DOHH2 (cell line): Measurements from ENCODE around the gene SLC2A9.

ENCODE experiments used
- H3F3A ChIP-seq: fragments of 200-600 bp; sonication (generic), shearing (Covaris generic); 2 replicates; pipeline ENCODE4 v1.6.0; 2016; ENCODE audit warnings: antibody characterized with exemption, mild to moderate bottlenecking; ENCODE audit not compliant: control insufficient read depth, insufficient read depth
- H3K27ac ChIP-seq: fragments of 200-600 bp; sonication (generic); 2 replicates; pipeline ENCODE4 v1.5.1; 2014; ENCODE audit warnings: low read depth, mild to moderate bottlenecking, low read length, moderate library complexity
- H3K27me3 ChIP-seq: fragments of 200-600 bp; sonication (generic); 2 replicates; pipeline ENCODE4 v1.6.1; 2014; ENCODE audit warnings: mild to moderate bottlenecking, low read length, mixed read lengths; ENCODE audit not compliant: control insufficient read depth
- H3K36me3 ChIP-seq: fragments of 200-600 bp; sonication (generic); 2 replicates; pipeline ENCODE4 v1.6.1; 2014; ENCODE audit warnings: mild to moderate bottlenecking, low read length, moderate library complexity, mixed read lengths; ENCODE audit not compliant: control insufficient read depth
- H3K4me1 ChIP-seq: fragments of 200-600 bp; sonication (generic); 2 replicates; pipeline ENCODE4 v1.6.1; 2014; ENCODE audit warnings: mild to moderate bottlenecking, low read length, mixed read lengths; ENCODE audit not compliant: control insufficient read depth
- H3K4me2 ChIP-seq: fragments of 200-600 bp; sonication (generic); 2 replicates; pipeline ENCODE4 v1.6.0; 2014; ENCODE audit warnings: mild to moderate bottlenecking, low read length, moderate library complexity
- H3K4me3 ChIP-seq: fragments of 200-600 bp; sonication (generic); 2 replicates; pipeline ENCODE4 v1.5.1; 2014; ENCODE audit warnings: mild to moderate bottlenecking, low read length, mixed read lengths
- H3K79me2 ChIP-seq: fragments of 200-600 bp; sonication (generic); 2 replicates; pipeline ENCODE4 v1.6.1; 2014; ENCODE audit warnings: mild to moderate bottlenecking, low read length, mixed read lengths; ENCODE audit not compliant: control insufficient read depth
- H3K9me2 ChIP-seq: fragments of 200-600 bp; sonication (generic); replicated peaks from 2 replicates; pipeline ENCODE4 v1.6.1; 2014; ENCODE audit warnings: mild to moderate bottlenecking, low read length, mixed read lengths; ENCODE audit not compliant: control insufficient read depth
- H3K9me3 ChIP-seq: fragments of 200-600 bp; sonication (generic); 2 replicates; pipeline ENCODE4 v1.6.1; 2014; ENCODE audit warnings: antibody characterized with exemption, low read length, mixed read lengths; ENCODE audit not compliant: control insufficient read depth, insufficient read depth
- H4K20me1 ChIP-seq: fragments of 200-600 bp; sonication (generic); 2 replicates; pipeline ENCODE4 v1.6.0; 2014; ENCODE audit warnings: low read depth, mild to moderate bottlenecking, antibody characterized with exemption, low read length, moderate library complexity; ENCODE audit not compliant: control insufficient read depth, insufficient read depth
- CTCF ChIP-seq: fragments of 200-600 bp; sonication (generic); IDR thresholded peaks from one replicate; pipeline ENCODE4 v1.5.1; 2014; ENCODE audit warnings: antibody characterized with exemption, mild to moderate bottlenecking, low read depth, low read length; ENCODE audit not compliant: poor library complexity, severe bottlenecking
- EZH2phosphoT487 ChIP-seq: fragments of 200-600 bp; sonication (generic); IDR thresholded peaks from 2 replicates; pipeline ENCODE4 v1.6.1; 2017; ENCODE audit warnings: borderline replicate concordance, mild to moderate bottlenecking, antibody characterized with exemption, low read length, moderate library complexity, mixed read lengths

The SLC2A9 gene

GRCh38 chr4:9968472-9968871 is 52.8 kb downstream of the SLC2A9 start:
- peaks cover 9% of the 10 kb centered on the region for H3K4me1 ChIP-seq
- no peaks in the 10 kb centered on the region for H4K20me1 ChIP-seq
- H3K9me2 ChIP-seq: no peaks in the 10 kb centered on the region
- no peaks in the 10 kb centered on the region for H3F3A ChIP-seq
- TF ChIP-seq CTCF (no peak), EZH2phosphoT487 (no peak)
- no peaks in the 10 kb centered on the region for H3K79me2 ChIP-seq
- H3K27me3 ChIP-seq: no peaks in the 10 kb centered on the region
- no peak overlapping the region for H3K27ac ChIP-seq
- no peaks in the 10 kb centered on the region for H3K9me3 ChIP-seq
- no peaks in the 10 kb centered on the region for H3K36me3 ChIP-seq
- H3K4me2 ChIP-seq: no peak overlapping the region
- H3K4me3 ChIP-seq: no peak overlapping the region

GRCh38 chr4:9964879-9965278 is 56.4 kb downstream of the SLC2A9 start:
- Histone ChIP-seq H3K9me3 (no peaks in the 10 kb centered on the region), H3K4me2 (no peak overlapping the region), H3F3A (no peaks in the 10 kb centered on the region), H3K4me3 (no peak overlapping the region), H3K27me3 (no peaks in the 10 kb centered on the region), H3K79me2 (no peaks in the 10 kb centered on the region), H3K27ac (no peak overlapping the region), H3K4me1 (no peaks in the 10 kb centered on the region), H3K36me3 (no peaks in the 10 kb centered on the region), H3K9me2 (no peaks in the 10 kb centered on the region), H4K20me1 (no peaks in the 10 kb centered on the region)
- TF ChIP-seq CTCF (no peak), EZH2phosphoT487 (no peak)

- H3K4me1 ChIP-seq: no peaks in the 10 kb centered on the region
- H3K4me3 ChIP-seq: no peak overlapping the region
- H3F3A ChIP-seq: no peaks in the 10 kb centered on the region
- no peak overlapping the region for H3K27ac ChIP-seq
- no peaks in the 10 kb centered on the region for H3K27me3 ChIP-seq
- H3K36me3 ChIP-seq: no peaks in the 10 kb centered on the region
- no peaks in the 10 kb centered on the region for H3K9me2 ChIP-seq
- no peak overlapping the region for H3K4me2 ChIP-seq
- H3K79me2 ChIP-seq: no peaks in the 10 kb centered on the region
- TF ChIP-seq CTCF (no peak), EZH2phosphoT487 (no peak)
- H4K20me1 ChIP-seq: no peaks in the 10 kb centered on the region
- no peaks in the 10 kb centered on the region for H3K9me3 ChIP-seq
Observed at GRCh38 chr4:9963328-9963727, 58.0 kb downstream of the SLC2A9 start.
